CD4-positive, alpha-beta T cell treated with Interleukin-17A for 4 hours (primary cell): ENCODE data around the gene MYH7B.
A peak's percentile ranks its signal among the peaks of the same experiment; 100 is the strongest.

ENCODE experiments used
- DNase-seq: peaks from one replicate; pipeline ENCODE4 v3.0.0-alpha.2; 2020; ENCODE audit warnings: mixed read lengths

MYH7B gene

DNA sequence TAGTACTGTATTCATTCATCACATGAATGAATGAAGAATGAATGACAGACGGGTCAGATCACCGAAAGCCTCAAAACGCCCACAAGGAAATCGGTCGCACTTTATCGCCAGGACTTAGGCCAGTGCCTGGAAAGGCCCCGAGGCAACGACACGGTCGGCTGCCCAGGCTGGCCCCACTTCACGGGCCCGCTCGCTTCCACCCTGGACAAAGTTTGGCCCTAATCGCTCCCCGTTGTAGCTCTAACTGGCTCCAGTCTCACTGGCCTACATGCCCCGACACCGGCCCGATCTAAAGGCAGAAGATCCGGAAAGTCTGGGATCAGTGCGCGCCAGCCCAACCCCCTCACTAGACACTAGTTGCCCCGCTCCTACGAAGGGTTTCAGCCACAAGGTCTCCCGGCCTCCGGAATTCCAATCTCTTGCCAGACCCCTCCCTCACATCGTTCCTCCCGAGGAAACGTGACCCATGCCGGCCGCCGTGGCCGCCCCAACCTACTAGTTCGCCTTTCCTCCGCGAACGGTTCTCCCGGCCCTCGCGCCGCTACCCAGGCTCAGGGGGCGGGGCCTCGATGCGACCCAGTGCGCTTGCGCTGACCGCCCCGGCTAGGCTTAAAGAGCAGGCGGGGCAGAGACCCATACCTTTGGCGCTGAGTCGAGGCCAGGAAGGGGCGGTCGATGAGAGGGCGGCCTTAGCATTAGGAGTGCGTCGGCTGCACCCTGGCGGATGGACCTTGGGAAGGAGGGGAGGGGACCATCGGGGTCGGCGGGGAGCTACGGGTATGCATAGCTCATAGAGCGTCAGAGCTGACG lies at the start of gene MYH7B, which contains the start of gene GSS:
MYH7B (plus strand) TSS at position 638 of the 810 bp plus-strand sequence. CDS start 22,138 bp downstream, outside the sequence.
GSS (minus strand) TSS at position 576 of the 810 bp plus-strand sequence. CDS start 3,954 bp downstream, outside the sequence.
- DNase-seq: peak; percentile 98

DNA sequence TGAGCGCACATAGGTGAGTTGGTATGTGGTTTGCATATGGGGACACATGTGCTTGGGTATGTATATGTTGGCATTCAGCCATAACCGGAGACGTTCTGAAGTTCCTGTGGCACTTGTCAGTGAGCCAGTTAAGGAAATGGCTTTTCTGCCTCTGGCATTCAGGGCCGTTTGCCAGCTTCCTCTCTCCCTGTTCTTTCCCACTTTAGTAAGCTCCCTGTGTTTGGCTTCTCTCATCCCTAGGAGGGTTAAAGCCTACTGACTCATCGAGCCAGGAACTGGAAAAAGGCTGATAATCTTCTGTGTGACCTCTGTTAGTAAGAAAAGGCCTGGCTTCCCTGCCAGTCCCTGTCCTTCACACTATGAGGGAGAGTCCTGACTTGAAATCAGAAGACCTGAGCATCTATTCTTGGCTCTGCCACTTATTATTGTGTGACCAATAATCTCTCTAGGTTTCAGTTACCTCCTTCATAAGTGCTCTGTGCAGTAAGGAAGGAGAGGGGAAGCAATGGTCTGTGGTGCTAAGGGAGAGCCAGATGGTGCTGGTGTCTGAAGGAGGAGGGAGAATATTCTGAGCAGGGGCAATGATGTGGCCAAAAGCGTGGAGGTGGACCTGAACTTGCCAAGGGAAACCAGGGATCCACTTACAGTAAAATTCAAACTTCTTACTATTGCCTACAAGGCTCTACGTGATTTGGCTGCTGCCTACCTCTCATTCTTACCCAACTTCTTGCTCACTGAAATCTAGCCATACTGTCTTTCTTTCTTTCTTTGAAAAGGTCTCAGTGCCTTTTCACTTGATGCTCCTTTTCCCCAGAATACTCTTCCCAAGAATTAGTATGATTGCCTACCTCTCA lies 47.8 kb upstream of the MYH7B start:
- DNase-seq: no peak

DNA sequence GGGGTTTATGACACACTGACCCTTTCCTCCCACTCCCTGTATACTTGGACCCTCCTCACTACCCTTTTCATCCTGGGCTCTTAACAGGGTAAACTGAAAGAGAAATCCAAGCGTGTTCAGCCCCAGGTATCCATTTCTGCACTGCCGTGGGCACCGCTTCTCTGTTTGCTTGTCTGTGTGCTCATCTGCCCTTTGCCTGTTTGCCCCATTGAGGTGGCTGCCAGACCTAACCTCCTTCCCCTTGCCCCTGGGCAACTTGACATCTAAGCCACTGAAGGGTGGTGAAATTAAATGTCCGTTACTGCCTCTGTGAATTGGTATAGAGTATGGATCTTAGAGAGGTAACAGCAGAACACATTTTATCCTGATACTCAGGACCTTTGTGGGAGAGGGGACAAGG lies 40.5 kb upstream of the MYH7B start:
- no peak for DNase-seq

DNA sequence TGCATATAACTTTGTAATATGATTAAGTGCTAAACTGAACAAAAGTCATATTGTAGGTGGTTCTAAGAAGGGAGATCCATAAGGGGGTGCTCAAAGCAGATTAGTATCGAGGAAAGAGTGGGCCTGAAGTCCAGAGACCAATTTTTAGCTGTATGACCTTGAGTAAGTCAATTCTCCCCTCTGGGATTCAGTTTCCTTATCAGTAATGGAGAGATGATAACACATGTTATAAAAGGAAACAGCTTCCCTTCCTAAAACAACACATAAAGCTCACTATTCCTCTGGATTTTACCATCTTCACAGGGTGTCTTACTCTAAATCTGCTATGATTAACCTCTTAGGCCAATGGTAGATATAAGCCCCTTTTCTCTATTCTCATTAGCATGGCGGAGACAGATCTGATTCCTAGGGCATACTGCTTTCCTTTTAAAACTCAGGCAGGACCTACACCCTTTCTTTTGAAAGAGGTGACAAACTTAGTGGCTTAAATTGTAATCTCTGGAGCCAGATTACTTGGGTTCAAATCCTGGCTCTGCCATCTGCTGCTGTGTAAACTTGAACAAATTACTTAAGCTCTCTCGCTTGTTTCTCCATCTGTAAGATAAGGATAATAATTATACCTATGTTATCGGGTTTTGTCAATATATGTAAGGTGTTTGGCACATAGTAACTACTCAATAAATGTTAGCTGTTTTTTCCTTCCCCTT lies 39.8 kb upstream of the MYH7B start:
- DNase-seq: no peak

DNA sequence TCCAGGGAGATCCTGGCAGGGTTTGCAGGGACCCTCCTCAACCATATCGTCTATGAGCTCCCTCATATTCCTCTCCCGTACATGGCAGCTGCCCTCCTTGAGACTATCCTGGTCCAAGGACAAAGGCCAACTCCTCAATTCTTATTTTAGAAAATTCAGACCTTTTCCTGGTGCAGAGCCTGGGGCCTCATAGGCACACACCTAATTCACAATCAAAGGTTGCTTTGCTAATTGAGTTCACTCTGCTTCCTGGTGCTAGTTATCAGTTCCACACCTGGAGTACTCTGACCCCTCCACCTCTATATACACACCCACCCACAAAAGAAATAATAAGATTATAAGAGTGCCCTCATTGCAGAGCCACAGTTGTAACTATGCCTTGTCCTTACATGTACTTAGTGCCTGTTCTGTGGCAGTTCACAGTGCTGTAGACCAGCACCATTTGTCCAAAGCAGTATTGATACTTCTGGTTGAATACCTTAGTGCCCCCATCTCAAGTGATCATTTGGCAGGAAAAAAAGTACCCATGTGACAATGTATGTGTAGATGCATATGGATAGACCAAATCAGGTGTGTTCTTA lies 38.8 kb upstream of the MYH7B start:
- no peak for DNase-seq

DNA sequence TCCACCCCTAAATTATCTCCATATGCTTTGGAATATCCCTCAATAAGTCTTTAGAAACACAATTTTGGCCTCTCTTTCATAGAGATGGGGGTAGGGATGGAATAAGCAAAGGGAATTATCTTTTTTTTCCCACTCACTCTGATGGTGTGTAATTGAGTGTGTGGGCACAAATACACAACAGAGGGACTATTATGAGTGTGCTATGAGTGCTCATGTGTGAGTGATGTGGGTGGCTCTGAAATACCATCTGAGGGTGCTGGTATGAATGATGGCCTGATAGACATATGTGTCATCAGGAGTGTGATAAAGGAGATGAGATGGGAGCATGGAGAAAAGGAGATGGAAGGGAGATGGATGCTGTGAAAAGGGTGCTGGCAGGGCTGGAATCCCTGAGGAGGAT lies 35.6 kb upstream of the MYH7B start:
- DNase-seq: no peak

DNA sequence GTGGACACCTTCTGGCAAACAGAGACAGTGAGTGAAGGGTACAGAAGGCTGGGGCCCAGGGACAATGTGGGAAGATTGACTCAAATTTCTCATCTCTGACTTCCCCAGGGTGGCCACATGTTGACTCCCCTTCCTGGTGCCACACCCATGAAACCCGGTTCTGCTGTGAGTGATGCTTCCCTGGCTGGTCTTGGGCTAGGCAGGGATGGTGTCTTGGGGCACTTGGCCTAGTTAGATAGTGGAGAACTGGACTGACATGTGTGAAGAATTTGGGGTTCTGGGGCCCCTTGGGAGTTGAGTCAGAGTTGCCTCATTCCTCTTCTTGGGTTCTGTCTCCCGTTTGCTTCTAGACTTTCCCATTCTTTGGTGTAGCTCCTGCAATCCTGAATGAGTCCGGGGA lies 34.2 kb upstream of the MYH7B start:
- no peak for DNase-seq

DNA sequence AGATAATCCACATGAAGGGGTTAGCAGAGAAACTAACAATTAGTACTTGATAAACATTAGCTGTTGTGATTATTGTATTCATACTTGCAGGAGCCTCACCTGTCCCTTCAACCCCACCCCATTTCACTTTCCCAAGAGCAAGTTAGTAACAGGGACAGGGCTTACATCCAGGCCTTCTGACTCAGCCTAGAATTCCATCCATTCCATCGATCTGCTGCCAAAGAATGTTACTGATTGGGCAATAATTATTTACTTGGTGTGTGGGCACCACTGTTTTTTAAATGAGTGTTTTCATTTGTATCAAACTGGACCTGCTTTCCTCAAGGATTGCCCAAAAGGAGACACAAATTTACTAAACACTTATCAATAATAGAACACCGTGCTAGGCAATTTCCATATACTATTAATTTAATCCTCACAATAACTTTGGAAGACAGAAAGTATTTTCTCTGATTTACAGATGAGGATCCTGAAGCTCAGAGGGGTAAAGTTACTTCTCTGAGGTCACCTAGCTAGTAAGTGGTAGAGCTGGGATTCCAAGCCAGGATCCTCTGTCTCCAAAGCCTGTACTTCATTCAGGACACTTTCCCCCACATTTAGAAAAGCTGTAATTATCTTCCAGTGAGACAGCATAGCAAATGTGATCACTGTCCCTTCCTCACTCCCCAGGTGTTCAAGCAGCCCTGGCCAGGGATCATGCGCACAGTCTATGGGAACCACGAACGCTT lies 32.9 kb upstream of the MYH7B start:
- DNase-seq: no peak

DNA sequence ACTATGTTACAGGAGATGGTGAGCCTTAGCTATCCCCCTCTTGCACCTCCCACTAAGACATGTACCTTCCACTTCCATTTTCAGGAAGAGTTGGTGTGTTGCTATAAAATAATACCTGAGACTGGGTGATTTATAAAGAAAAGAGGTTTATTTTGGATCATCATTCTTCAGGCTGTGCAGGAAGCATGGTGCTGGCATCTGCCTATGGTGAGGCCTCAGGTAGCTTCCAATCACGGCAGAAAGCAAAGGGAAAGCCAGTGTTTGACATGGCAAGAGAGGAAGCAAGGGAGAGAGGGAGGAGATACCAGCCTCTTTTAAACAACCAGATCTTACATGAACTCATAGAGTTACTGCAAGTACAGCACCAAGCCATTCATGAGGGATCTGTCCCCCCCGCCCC lies 32.3 kb upstream of the MYH7B start:
- no peak for DNase-seq

DNA sequence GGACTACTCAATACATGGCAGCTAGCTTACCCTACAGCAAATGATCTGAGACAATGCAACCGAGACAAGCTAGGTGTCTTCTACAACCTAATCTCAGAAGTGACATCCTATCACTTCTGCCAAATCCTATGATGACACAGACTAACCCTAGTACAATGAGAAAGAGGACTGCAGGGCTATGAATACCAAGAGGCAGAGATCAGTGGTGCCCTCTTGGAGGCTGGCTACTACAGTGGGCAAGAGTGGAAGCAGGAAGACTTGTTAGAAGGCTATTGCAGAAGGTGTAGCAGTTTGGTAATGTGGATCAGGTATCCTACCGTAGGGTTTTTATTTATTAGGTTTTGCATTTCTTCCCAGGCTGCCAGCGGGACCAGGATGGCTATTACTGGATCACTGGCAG lies 30.3 kb upstream of the MYH7B start:
- DNase-seq: no peak

DNA sequence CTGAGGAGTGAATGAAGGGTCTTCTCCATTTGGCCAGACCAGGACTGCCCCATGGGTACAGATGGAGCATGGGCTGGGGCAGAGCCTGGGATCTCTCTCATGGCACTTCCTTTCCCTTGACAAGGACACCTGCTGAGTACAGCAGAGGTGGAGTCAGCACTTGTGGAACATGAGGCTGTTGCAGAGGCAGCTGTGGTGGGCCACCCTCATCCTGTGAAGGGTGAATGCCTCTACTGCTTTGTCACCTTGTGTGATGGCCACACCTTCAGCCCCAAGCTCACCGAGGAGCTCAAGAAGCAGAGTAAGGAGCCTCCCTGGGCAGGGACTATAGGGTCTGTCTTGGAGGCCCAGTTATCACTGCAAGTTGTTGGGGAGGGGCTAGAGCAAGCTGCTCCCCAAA lies 29.7 kb upstream of the MYH7B start:
- DNase-seq: no peak

DNA sequence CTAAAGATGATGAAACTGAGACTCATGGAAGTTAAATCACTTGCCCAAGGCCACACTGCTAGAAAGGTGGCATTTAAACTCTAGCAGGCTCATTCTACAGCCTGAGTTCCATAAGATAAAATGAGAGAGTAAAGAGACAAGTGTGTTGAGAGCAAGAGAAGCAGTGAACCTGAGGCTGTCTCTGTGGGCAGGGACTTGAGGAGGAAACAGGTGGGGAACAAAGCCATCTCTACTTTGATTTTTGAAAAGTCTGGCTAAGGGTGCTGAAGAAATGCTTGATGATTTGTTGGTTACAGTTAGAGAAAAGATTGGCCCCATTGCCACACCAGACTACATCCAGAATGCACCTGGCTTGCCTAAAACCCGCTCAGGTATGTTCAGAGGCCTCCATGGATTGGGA lies 29.1 kb upstream of the MYH7B start:
- DNase-seq: no peak

DNA sequence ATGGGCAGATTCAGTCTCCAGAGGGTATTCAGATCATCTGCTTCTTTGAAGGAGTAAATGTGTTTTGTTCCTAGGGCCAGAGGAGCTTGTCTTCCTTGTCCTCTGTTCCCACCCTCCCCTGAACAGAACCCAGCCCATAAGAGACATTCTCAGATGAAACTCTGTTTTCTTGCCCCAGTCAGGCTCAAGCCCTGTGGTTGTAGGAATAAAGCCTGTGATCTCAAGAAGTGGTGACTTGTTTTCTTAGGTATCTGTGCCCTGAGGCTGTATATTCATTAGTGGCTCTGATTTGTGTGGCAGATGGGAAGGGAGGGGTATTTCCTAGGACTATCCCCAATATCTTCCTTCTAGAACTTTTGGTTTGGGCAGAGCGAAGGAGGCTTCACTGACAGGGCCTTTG lies 27.9 kb upstream of the MYH7B start:
- no peak for DNase-seq

DNA sequence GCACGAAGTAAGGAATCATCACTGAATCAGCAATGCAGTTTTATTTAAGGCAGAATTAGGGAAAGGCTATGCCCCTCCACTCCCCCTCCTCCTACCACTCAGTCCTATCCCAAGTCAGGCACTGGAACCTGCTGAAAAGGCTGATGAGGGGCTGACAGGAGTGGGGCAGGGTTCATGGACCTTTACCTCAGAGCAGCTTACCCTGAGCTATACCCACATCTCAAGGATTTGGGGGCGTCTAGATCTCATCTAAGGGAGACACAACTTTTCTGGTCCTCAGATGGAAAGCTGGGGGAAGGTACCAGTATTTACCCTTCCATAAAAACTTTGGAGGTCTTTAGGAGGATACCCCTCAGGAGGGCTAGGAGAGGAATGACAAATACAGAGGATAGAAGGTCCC lies 27.3 kb upstream of the MYH7B start:
- DNase-seq: no peak

DNA sequence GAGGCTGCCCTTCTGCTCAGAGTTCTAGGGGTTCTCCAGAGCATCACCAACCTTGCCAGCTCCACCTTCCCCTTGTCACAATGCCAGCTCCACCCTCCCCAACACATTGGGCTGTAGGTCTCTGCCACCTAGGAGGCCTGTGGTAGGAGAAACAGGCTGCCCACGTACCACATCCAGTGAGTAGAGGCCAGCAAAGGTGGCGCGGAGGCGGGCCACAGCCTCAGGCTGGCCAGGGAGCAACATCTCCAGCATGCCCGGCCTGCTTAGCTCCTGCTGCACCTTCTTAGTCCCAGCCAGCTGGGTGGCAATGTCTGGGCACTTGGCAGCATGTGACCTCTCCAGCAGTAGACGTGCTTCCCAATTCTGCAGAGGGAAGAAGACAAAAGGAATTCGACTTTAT lies 23.9 kb upstream of the MYH7B start:
- no peak for DNase-seq

DNA sequence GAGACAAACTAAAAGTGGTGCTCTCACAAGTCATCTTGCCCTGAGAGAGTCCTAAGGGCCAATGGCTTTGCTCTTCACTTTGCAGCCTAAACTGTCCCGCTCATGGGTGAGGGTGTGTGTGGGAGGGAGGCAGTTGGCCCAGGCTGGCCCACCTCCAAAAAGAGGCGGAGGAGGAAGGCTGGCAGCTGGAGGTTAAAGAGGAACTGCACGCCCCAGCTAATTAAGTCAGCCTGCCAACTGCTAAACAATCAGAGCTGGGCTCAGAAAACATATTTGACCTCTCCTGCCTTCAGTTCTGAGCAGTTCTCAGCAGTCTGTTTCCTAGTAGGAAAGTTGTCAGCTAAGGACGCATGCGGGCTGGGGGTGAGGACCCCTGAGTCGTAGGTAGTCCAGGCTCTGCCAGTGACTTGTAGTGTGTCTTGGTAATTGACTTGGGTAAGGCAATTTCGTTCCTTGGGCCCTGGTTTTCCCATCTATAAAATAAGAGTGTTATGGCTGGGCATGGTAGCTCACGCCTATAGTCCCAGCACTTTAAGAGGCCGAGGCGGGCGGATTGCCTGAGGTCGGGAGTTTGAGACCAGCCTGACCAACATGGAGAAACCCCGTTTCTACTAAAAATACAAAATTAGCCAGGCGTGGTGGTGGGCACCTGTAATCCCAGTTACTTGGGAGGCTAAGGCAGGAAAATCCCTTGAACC lies 17.1 kb upstream of the MYH7B start:
- no peak for DNase-seq

DNA sequence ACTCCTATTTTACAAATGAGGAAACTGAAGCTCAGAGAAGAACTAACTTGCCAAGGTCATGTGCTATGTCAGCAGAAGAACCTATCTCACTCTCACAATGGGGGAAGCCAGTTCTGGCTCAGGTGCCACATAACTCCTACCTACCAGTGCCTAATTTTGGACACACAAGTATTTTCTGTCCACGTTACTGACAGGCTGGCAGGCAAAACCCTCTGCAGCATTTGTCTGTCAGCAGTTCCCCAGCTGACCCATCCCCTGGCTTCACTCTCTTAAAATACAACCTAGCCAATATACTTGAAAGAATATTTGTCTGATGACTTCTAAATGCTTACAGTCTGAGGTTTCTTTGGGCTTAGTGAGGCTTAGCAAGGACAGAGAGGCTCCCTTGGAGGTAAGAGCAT lies 15.6 kb upstream of the MYH7B start:
- no peak for DNase-seq

DNA sequence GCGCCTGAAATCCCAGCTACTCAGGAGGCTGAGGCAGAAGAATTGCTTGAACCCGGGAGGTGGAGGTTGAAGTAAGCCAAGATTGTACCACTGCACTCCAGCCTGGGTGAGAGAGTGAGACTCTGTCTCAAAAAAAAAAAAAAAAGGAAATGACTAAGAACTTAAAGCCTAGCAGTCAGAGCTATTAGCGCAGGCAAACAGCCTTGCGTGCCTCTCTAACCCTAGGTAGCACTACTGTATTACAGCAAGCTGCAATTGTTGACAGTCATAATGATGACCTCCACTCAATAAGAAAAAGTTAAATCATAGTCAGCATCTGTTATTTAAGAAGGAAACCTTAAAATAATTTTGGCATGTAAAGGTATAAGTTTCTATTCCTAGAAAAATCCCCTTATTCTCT lies 14.4 kb upstream of the MYH7B start:
- no peak for DNase-seq

DNA sequence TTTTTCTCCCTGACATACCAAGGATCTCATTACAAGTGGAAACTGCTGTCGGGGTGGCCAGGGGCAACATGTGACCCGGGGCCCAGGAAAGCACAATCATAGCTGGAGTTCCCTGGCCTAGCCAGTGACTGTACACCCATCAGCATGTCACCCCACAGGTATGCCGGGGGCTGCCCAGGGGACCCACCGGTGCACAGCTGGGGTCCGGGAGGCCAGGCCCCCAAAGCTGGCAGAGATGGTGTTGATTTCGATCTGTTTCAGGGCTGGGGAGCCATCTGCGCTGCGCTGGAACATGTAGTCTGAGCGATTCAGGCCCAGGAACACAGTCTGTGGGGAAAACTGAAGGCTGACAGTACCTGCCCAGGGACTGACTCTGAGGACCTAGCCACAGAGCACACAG lies 13.4 kb upstream of the MYH7B start:
- no peak for DNase-seq

DNA sequence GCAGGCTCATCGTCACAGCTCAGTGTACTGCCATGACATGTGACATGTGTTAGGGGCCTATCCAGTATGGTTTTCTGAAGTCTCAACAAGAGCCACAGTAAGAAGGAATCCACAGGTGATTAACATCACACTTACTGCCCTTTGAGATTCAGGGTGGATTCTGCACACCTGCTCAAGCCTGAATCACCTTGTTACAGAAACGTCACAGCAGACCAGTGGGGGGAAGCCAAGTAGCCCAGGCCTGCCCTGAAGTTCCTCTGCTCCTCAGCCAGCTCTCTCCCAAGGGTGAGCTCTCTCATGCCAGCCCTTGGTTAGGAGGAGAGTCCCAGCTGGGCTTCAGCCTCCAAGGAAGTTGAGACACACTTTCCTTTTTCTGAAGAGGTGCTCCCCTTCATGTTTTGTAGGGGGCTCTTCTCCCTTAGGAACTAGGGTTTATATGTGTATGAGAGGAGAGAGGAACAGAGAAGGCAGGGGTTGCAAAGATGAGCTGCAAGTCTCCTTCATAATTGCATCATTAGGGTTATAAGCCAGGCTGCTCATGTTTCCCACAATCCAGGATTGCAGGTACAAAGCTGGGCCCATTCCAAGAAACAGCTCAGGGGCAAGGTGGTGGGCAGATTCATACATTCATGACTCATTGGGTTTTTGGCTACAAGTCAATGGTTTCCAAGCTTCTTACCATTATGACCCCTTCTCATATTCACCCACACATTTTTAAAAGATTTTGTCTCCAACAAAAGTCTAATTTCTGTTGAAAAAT lies 11.7 kb upstream of the MYH7B start:
- no peak for DNase-seq
